Measurements from ENCODE around the gene SDHAF3. TPM values are rescaled to one million over a fixed set of nuclear protein-coding genes. Genes with fewer than 3 reads are reported as not detected.
"Not testable (repeated sequence)": the region's sequence is repeated elsewhere in the genome, so short reads cannot be mapped to it uniquely, and the experiment has no call there.

SDHAF3 gene
- 18.5 TPM for total RNA-seq

DNA sequence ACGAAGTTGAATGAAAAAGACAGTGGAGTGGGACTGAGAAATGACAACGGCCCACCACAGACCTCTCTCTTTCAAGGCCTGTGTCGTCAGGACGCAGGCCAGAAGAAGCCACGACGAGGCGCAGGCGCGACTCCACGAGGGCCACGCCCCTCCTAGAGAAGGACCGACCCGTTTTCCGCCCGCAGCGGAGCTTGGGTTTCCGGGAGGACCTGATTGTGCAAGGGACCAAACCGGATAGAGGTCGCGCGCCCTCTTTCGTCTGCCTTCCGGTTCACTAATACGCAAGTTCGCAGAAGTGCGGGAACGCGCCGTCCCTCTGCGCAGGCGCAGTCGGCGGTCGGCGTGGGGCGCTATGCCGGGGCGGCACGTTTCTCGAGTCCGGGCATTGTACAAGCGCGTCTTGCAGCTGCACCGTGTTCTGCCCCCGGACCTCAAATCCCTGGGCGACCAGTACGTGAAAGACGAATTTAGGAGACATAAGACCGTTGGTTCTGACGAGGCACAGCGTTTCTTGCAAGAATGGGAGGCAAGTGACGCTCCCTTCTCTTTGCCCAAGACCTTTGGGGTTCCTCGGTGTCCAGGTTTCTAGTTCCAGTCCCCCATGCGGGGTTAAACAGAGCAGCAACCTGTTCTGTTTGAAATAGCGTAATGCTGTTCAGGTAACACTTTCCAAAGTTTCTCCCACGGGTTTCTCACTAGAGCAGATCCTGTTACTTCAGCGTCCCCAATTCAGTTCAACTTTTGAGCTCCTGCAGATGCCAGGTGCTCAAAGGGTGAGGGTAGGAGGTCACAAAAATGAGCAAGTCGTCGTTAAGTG, at the start of gene SDHAF3:
SDHAF3 (plus strand) TSS at position 327 of the 817 bp plus-strand sequence; CDS start at position 353, 26 bp downstream.
- ATAC-seq: peak; percentile 100

DNA sequence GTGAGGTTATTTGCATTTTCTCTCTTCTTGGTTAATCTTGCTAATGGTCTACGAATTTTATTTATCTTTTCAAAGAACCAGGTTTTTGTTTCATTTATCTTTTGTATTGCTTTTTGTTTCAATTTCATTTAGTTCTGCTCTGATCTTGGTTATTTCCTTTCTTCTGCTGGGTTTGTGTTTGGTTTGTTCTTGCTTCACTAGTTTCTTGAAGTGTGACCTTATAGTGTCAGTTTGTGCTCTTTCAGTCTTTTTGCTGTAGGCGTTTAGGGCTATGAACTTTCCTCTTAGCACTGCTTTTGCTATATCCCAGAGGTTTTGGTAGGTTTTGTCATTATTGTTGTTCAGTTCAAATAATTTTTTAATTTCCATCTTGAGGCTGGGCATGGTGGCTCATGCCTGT, 45.5 kb upstream of the SDHAF3 start:
- ATAC-seq: not testable (repeated sequence)

DNA sequence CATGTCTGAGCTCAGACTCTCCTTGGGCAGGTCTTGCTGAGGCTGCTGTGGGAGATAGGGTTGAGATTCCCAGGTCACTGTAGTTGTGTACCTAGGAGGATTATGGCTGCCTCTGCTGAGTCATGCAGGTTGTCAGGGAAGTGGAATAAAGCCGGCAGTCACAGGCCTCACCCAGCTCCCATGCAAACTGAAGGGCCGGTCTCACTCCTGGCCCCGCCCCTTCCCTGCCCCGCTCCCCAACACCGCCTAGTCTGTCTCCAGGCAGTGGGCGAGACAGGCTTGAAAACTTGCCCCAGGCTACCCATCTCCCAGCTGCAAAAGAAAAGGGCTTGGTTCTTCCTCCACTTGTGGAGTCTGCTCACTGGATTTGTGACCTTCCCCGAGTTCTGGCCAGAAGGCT, 41.6 kb upstream of the SDHAF3 start:
- peak; percentile 95 for ATAC-seq

DNA sequence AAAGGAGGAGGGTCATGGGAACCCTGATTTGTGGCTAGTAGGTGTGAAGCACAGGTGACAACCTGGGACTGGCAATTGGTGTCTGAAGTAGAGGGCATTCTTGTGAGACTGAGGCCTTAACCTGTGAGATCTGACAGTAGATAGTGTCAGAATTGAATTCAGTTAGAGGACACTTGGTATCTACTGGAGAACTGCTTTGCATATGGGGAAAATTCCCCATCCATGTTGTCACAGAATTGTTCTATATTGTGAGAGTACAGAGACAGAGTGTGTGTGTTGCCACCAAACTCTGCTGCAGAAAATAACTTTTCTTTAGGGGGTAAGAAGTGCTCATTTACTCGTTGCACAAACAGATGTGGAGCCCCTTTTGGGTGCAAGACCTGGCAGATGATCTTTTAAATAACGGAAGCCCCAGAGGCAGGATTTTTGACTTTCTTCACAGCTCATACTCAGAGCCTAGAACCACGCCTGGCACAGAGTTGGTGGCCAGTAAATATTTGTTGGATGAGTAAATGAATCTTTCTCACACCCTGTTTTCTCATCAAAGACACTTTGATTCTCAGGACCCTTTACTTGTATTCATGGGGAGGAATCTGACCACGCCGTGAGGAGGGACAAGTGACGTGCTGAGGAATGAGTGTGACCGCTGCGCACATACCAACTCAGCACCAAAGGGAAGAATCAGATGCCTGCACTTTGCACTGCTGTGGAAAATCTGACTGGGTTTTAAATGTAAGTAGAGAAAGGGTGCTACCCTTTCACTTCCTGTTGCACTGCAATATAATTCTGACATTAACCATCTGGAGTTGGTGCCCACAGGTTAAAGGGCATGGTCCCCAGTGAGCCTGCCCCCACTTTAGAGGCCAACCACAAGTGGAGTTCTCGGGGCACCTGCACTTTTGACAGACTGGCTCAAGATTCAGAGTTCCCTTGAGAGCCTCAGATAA, 39.2 kb upstream of the SDHAF3 start:
- no peak for ATAC-seq

DNA sequence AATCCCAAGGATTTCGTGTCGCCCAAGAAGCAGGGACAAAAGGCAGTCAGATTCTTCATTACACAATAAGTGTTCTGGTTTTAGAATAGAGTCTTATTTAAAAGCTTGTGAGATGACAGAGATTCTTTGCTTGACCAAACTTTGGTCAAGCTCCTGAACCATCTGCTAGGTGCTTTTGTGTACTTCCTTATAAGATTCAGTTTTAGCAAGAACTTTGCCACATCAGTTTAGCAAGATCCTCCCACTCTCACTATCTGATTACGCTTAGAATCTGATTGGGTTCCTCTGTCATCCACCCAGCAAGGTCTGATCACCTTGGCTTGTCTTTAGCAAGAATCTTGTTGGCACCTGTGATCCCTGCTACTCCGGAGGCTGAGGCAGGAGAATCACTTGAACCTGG, 38.2 kb upstream of the SDHAF3 start:
- ATAC-seq: no peak

DNA sequence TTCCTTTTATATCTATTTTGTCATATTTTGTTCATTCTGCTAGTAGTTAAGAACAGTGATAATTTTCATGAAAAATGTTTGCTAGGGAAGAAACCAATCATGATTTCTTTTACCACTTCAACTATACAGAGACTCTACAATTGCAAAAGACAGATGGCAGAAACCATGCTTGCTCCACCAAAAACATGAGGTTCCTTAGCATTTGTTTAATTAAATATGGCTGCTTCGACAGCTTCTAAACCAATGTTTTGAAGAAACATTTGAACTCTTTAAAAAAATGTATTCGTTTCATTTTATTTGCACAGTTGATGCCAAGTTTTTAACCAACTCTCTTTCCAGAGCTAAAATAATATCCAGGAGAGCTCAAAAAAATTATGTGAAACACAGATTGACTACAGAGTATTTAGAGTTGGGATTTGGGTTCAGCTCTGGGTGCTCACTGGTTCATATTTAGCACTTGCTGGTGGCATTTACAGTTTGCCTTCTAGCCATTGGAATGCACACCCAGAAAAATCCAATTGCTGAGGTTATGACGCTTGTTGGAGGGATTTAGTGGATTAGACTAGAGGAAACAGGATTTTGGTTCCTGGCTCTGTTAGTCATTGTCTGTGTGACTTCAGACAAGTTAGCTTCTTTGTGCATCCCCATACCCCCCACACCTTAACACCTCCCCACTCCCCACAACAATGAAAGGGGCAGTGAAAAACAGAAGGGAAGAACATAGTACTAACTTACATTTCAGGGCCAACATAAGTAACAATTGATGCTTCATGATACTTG, 35.8 kb upstream of the SDHAF3 start:
- peak; percentile 56 for ATAC-seq

DNA sequence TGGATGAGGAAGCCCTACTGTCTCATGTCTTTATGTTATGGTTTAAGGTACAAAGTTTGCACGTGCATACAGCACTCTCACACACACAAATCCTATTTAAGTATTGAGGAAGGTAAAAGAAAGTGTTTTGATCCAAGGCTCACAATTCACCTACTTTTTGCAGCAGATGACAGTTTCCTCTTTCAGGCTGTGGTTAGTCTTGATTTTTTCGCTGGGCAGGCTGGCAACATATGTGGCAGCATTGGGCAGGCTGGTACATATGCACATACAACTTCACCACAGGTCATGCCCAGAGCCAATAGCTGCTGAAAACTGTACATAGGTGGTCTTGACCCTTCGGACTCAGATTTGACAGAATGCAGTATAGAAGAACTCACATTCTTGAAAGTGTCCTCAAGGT, 29.1 kb upstream of the SDHAF3 start:
- ATAC-seq: no peak

DNA sequence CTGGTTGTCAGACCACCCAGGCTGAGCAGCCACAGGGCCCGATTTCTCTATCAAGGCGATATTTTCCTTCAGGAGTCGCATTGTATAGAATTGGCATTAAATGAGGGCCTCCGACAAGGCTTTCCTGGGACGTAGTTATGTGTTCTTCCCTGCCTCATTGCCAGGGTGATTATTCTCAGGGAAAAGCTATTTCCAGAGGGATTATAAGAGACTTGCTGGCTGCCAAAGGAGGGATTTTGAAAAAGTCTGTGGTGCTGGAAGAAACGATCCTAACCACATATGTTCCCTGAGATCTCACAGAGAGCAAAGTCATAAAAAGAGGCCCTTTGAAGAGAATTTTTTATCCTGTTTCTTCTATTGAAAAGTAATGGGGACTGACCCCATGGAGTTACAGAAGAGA, 27.7 kb upstream of the SDHAF3 start:
- ATAC-seq: no peak

DNA sequence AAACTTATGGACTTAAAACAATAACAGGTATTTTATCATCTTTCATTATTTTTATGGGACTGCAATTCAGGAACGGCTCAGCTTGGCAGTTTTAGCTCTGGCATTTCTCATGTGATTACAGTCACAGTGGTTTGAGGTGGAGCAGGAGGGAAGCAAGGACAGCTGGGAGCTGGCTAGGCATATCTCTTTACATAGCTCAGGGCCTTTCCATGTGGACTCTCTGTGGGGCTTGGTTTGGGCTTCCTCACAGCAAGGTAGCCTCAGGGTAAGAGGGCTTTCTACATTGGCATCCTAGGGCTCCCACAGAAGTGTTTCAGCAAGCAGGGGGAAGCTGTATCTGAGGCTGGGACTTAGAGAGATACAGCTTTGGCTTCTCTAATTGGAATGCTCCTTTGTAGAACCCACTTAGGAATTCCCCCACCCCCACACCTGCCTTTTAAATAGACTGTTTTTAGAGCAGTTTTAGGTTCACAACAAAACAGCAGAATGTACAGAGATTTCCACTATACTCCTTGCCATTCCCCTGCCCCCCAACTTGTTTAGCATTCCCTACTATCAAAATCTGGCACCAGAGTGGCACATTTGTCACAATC, 26.6 kb upstream of the SDHAF3 start:
- ATAC-seq: no peak

DNA sequence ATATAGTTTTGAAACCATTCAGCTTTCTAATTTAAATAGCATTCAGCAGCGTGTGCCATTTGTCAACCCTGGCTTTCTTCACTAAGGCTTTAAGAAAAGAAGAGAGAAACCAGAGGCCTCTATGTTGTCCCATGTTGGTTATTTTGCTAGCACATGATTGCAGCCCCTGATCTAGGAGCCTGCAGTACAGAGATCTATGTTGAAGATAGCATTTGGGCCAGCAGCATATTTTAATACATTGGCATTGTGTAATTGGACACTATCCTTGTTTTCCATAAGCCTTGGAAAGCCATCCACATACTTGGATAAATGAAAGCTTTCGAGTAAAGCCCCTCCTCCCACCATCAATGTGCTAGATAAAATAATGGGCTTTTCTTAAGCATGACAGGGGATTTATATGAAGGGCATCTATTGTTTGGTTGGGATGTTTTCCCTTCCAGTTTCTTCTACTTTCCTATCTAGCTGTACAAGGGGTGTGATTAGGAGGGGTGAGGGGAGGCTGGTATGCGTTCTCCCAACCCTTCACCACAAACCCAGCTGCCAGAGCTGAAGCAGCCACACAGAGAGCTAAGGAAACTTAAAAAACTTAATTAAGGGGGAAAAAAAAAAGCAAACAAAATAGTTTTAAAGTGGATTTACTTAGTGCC, 23.1 kb upstream of the SDHAF3 start:
- ATAC-seq: no peak

DNA sequence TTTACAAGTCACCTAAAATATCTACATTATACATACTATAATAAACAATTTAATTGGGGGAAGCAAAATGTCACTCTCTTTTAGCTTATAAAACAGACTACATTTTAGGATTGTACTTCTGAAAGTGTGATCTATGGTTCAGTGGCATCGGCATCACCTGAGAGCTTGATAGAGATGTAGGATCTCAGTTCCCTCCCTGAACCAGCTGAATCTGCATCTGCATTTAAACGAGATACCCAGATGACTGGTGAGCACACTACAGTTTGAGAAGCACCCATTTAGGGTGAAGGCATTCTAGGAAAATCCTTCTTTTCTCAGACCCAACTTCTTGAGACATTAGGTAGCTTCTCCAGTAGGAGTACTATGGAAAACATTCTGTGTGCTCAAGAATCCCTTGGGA, 21.5 kb upstream of the SDHAF3 start:
- no peak for ATAC-seq

DNA sequence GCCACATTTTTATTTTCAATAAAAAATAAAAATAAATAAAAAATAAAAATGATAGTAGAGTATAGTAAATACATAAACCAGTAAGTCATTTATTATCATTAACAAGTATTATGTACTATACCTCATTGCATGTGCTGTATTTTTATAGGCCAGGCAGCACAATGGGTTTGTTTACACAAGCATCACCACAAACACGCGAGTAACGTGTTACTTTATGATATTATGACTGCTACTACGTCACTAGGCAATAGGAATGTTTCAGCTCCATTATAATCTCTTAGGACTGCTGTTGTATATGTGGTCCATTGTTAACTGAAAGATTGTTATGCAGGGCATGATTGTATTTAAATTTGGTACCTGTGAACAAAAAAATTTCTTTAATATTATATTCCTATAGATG, 20.8 kb upstream of the SDHAF3 start:
- ATAC-seq: no peak

DNA sequence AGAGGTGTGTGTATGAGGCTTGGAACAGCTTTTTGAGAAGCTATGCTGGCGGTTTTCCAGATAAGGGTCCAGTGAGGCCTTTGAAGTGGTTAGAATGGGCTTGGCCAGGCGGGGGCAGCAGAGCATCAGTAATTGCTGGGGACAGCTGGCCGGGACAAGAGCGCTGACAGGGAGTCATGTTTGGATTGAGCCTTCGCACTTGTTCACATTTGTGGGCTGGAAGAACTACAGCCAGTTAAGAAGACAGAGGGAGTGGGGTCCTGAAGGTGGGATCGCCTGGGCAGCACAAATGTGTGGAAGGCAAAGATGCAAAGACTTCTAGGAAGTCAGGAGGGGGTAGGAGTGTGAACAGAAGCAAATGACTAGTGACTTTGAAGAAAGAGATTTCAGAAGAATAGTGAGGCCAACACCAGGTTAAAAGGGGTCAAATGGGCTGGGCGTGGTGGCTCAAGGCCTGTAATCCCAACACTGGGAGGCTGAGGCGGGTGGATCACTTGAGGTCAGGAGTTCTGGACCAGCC, 12.7 kb upstream of the SDHAF3 start:
- ATAC-seq: peak; percentile 85

DNA sequence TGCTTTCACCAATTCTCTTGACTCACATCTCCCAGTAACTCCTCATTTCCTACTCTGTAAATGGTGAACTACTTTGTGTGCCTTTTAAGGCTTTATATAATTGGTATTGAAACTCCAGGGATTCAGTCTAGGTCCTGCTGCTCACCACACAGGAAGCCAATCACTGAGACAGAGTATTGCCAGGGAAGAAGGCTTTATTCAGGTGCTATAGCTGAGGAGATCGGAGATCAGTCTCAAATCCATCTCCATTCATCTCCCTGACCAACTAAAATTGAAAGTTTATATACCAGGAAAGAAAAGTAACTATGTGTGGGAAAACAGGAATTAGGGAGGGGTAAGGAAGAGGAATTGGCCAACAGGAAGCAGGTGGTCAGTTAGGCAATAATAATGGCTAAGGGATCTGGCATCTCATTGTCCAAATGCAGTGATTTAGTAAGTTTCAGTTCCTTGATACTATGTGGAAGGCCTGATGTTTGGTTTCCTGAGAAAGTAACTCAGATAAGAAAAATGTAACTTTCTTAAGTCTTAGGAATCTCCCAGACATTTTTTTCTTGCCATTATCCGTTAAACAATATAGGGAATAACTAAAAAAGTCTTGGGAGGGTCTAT, 10.2 kb upstream of the SDHAF3 start:
- ATAC-seq: no peak

DNA sequence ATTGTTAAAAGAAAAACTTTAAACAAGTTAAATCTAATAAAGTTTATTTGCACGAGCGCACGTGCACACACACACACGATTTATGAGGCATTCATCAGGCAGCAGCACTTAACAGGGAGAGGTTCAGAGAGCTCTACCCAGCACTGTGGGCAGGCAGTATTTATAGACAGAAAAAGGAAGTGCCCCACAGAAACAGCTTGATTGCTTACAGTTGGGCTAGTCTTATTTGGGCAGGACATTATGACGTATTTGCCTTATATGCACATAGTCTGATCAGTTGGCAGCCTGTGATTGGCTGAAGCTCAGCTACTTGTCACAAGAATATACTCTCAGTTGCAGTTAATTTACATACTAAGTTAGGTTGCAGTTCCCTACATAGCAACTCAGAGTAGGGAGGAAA, 1.2 kb upstream of the SDHAF3 start:
- no peak for ATAC-seq

DNA sequence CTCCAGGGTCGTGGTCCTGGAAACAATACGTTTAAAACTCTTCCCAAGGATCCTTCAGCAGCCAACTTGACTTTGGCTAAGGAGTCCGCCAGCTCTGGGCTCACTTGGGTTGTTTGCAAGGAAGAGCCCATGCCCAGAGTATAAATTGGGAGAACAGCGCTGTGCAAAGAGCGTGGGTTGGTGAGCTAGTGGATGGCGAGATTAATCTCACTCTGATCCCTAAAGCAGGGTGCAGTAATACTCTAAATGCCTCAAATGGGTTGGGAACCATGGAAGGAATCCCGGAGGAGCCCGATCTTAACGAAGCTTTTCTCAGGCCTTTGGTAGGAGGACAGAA, 495 bp upstream of the SDHAF3 start:
- ATAC-seq: peak; percentile 27

DNA sequence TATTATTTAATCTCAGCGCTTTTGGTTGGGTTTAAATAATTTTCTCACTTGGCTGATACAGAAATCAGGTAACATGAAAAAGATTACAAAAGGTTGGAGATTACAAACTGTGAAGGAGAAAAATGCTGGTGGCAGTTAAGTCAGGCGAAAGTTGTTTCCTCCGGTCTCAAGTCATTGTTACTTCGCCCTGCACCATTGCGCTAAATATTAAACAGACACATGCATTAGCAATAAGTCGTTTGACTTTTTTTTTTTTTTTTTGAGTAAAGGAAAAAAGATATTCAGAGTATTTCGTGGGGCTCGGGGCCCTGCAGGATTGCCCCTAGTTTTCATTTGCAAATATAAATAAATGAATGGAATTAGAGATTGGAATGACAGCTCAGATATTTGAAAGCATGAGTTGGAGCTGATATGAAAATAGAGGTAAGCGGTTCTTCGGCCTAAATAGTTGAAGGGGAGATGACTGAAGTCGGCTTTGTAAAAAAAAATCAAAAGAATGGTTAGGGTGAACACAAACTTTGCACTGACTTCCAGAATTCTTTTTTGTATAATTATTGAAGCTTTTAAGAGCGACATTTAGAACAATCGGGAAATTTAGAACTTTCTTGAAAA, 914 bp downstream of the SDHAF3 start:
- ATAC-seq: no peak

DNA sequence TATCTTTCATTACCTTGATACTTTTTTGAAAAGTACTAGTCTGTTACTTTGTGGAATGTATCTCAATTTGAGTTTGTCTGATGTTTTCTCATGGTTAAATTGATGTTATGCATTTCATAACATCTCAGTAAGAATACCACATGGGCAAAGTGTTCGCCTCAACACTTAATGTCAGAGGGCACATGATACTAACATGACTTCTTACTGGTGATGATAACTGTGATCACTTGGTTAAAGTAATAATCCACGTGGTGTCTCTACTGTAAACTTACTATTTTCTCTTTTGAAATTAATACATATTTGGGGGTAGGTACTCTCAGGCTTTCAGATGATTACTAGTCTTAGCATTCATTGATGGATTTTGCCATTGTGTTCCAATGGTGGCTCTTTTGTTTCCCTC, 2.2 kb downstream of the SDHAF3 start:
- no peak for ATAC-seq

DNA sequence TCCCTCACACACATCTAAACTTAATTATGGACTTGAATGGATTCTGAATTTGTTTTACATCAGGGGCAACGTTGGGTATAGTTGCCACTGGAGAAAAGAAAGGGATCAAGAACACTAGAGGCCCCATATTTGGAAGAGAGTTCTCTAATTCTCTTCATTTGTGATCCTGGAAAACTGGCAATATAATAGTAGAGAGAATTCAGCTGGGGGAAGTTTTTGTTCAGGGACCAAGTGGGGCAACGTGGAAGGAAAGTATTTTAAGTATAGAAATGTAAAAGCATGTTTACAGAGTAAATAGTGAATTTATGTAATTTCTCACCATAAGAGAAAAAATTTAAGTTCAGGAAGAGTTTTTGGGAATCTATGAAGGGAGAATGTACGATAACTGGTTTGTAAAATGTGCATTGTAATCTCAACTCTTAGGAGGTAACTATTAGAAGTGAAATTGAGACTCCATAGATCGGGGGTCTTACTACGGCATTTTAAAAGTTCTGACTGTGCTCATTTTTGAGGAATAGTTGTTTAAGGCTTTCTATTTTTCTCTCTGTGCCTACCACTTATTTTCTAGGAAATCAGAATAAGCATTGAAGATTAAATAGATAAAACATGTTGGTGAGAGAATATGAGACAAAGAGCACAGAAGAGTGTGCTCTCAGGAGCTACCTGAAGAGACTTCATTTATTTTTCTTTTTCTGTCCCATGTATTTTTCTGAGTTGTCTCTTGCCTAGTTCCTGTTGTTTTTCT, 3.4 kb downstream of the SDHAF3 start:
- no peak for ATAC-seq

DNA sequence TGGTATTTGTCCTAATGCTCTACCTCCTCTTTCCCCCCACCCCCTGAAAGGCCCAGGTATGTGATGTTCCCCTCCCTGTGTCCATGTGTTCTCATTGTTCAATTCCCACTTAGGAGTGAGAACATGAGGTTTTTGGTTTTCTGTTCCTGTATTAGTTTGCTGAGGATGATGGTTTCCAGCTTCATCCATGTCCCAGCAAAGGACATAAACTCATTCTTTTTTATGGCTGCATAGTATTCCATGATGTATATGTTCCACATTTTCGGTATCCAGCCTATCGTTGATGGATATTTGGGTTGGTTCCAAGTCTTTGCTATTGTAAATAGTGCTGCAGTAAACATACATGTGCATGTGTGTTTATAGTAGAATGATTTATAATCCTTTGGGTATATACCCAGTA, 5.6 kb downstream of the SDHAF3 start:
- not testable (repeated sequence) for ATAC-seq
